T-helper 2 cell treated with Interferon-gamma antibody and Interleukin-4, amounts not matched to agents 100 ng/mL and 5 ng/mL, for 36 hours (primary cell): ENCODE measurements around the gene TRAIP. TPM values are rescaled to one million over a fixed set of nuclear protein-coding genes. Genes with fewer than 3 reads are reported as not detected.

ENCODE experiments used
- intact Hi-C: fragments of 100-400 bp; cut with micrococcal nuclease; formaldehyde crosslinking; loops from one replicate; pipeline ENCODE4 v1.15.1; 2023
- total RNA-seq: library from RNA; stranded (reverse); gene quantifications from 2 replicates; pipeline ENCODE4 v1.2.3, GENCODE V29; 2022

The TRAIP gene
- total RNA-seq, 1 donor from 2014 or later, result 30.4 TPM

DNA sequence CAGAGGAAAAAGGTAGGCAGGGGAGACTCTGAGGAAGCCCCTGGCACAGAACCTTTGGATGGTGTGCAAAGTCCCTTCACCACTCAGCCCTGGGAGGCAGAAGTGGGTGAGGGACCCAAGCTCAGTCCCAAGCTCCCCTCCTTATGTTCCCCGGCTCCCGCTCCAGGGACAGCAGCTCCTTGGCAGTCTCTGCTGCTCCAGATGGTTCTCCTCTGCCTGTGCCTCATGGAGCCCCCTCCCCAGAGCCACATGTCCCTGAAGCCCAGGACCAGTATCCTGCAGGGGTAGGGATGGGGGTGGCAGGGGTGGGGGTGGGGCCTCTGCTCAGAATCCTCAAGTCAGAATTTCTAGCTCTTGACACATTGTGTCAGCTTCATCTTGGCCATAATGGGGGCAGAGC is 21.4 kb upstream of the TRAIP start:
- intact Hi-C loops, result no loop called here

DNA sequence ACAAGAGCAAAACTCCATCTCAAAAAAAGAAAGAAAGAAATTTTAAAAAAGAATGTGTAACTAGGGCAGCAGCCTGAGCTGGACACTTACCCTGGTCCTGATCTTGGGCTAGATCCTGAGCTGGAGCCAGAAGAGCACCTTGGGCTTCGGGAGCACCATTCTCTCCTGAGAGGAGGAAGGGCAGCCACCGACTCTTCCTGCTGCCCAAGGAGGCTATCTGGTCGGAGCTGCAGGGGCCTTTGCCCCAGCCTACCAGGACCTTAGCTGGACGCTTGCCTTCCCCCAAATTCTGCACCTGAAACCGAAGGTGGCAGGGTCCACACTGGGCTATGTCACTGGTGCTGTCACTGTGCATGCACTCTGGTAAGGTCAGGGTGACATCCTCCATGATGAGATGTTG is 20.2 kb upstream of the TRAIP start:
- intact Hi-C loops, result no loop called here

DNA sequence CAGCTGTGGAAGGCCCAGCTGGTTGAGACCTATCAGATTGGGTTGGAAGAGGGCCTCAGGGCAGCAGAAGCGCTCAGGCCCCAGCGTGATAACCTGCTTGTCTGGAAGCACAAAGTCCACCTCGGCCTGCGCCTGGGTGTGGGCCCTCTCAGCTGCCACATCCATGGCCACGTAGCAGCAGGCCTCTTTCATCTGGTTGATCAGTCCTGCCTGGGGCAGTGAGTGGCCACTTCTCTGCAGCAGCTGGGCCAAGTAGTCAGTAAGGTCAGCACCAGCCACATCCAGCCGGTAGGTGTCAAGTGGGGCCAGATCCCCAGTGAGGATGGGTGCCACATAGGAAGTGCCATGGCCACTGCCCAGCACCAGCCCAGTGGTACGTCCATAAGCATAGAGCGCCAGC is 17.3 kb upstream of the TRAIP start:
- intact Hi-C loops, result no loop called here

DNA sequence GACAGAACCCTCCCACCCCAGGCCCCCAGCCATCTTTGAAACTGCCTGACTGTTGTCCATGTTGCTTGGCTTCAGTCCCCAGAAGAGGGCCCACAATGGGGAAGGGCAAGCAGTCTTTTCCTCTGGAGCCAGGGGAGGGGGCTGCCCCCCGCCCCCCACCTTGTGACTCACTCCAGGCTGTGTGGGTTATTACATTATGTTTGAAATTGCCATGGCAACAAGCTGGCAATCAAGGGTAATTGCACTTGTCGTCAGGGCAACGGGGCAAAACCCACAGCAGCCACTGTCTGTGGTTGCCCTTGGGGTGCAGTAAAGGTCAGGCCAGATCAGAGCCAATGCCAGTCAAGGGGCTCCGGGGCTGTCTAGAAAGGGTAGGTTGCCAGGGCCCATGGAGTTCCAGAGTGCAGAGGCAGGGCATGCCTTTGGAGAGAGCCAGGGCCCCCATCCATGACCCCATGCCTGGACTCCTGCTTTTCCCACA is 16.5 kb upstream of the TRAIP start:
- intact Hi-C loops, result no loop called here

DNA sequence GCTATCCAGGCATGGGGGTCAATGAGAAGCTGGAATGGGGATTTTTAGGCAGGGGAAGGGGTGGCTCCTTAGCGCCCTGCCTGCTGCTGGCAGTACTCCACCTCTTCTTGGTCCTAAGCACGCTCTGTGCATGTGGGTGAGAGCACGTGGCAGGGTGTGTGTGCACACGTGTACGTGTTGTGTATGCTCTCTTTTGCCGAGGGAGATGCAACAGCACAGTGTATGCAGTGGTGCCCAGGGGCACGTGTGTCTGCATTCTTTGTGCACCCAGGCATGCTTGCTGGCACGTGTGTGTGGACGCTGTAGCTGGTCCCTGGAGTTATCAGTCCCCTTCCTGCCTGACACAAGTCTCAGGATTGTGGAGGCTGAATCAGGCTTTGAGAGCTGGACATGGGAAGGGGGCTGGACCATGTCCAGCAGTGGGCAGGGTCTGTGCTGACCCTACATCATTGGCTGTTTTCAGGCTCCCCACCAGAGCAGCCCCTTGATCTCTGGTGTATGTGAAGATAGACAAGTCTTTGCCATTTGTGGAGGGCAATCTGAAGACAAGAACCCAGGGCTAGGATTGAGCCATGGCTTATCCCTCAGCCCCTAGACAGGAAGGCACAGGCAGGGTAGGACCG is 15.3 kb upstream of the TRAIP start:
- intact Hi-C loops, result no loop called here

DNA sequence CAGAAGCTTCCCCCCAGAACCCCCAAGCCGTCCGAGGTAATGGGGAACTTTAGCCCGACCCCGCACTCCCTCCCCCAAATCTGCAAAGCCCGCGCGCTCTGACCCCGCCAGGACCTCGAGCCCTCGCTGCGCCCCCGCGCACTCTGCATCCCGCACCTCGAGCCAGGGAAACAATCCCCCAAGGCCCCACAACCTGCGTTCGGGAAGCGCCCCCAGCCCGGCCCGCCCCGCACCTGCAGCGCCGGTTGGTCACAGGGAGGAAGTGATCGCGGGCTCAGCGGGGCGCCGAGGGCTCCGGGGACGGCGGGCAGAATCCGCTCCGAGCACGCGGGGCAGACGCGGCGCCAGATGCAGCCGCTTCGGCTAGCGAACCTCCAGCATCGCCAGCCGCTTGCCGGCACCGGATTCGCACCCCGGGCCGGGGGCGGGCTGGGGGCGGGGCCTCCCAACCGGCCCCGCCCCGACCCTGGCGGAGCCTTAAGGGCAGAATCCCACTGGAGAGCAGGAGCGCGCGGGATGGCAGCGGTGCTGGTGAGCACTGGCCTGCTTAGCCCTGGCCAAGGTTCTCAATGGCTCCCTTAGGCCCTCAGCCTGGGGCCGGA is 13.3 kb upstream of the TRAIP start, which contains the start of gene CAMKV:
CAMKV (minus strand) TSS at position 382 of the 602 bp plus-strand sequence. CDS start 7,518 bp downstream, outside the sequence.
- intact Hi-C loops, result no loop called here

DNA sequence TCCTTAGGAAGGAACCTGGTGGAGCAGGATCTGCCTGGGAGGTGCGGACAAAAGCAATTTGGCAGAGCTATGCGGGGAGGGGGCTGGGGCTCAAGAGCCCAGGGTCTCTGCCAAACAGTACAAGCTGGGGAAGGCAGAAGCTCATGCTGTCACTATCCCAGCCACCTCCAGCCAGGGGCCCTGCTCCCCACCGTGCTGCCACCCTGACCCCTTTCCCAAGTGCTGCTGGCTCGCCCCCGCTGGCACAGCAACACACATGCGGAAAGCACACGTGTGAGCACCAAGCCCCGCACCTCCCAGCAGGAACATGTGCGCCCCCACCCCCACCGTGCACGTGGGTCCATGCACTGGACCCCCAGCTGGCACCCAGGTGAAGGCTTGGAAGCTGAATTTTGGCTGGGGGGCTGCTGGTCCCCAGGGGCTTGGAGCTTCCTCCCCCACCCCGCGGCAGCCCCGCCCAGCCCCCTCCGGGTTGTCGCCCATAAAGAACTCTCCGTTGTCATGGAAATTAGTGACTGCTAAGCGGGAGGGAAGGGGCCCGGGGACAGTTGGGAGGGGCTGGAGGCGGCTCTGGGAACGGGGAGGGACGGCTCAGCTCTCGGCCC is 12.6 kb upstream of the TRAIP start:
- intact Hi-C loops, result no loop called here

DNA sequence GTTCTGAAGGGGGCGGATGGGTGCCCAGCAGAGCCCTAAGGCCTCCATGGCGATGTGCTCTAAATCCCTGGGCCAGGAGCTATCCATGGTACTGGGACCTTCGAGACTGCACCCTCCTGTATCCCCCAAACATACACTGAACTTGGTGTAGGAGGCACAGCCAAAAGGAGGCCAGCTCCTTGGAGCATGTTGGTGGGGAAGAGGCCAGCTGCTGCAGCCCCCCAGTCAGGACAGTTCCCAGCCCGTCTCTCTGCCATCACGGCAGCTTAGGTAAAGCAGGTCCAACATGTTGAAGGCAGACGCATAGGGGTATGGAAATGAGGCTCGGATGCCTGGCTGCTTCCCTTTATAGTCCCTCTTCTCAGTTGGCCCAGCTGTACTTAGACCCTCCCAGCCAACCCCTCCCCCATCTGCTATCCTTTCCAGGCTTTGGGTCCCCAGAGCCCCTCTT is 11.5 kb upstream of the TRAIP start:
- intact Hi-C loops, result no loop called here

DNA sequence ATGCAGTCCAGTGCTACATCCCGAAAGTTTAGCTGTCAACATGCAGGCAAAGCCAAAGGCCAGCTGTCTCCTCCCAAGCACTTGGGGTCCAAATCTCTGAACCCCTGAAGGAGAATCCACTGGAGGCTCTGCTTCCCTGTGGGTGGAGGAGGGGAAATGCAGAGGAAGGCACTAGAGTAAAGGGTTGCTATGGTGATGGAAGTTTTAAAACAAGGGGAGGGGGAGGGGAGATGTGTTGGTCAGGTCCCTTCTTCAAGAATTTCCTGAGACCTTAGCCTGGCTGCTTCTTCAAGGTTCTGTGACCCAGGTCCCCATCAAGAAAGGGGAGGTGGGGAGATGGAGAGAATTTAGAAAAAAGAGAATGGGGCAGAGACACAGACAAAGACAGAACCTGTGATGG is 11.0 kb upstream of the TRAIP start:
- intact Hi-C loops, result no loop called here

DNA sequence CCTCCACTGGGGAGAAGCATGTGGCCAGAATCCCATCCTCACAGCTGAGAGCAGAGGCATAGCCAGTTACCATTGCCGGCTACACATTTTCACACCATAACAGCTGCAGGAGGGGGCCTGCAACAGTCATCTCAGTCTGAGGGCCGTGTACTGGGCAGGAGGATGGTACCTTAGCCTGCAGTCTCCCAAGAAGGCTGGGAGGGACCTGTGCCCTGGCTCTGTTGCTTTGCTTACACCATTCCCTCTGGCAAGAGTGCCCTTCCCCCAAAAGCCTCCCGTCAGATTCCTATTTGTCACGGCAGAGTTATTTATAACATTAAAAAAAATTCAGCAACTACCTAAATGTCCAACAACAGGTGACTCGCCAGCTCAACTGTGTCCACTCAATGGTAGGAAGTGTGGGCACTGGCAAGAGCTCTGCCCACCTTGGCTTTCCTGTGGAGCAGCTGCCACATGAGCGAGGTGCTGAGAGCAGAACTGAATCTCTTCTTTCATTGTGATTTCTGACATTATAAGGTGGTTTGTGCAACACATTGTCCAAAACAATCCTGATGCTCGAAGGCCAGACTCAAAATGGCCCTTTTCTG is 8.9 kb upstream of the TRAIP start:
- intact Hi-C loops, result no loop called here

DNA sequence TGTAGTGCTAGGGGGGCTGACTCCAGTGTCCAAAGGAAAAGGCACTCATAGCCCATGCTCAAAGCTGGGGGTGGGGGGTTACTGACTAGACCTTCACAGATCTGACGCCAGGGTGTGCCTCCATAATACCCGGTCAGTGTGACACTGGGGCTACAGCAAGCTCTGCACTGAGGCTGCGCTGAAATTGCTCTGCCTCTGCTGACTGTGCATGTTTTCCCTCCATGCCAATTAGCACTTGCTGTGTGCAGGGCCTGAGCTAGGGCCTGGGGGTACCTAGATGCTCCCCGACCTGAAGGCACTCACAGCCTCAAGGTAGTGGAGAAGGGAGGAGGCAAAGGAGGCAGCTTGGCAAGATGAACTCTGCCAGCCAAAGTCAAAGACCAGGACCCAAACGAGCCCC is 8.1 kb upstream of the TRAIP start:
- intact Hi-C loops, result no loop called here

DNA sequence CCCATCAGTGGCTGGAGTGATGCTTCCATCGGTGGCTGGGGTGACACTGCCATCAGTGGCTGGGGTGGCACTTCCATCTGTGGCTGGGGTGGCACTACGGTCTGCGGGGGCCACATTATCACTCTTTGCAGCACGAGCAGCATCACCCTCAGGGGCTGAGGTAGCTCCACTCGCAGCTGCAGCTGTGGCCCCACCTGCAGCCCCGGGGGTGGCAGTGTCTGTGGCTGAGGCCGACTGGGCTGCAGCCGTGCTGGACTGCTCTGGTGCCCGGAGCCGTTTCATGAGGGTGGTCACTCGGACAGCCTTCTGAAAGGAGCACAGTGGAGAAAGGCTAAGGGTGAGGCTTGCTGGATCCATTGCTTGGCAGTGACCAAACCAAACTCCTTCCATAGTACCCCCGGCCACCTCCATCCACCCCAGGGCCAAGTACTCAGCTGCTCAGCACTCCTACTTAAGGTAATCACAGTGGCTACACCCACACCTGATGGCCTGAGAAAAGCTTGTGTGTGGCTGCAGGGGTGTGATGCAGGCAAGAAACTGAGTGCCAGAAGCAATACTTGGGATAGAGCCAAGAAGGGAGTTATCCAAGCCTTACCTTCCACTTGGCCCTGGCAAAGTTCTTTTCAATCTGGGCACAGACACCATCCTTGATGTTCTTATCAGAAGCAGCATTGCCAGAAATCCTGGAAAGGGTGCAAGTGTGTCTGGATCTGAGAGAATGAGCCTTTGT is 3.4 kb upstream of the TRAIP start:
- intact Hi-C loops, result loop anchor here (5.0 kb wide), 1 partner anchor 72 kb away; the partner anchor contains the start of gene IP6K1

DNA sequence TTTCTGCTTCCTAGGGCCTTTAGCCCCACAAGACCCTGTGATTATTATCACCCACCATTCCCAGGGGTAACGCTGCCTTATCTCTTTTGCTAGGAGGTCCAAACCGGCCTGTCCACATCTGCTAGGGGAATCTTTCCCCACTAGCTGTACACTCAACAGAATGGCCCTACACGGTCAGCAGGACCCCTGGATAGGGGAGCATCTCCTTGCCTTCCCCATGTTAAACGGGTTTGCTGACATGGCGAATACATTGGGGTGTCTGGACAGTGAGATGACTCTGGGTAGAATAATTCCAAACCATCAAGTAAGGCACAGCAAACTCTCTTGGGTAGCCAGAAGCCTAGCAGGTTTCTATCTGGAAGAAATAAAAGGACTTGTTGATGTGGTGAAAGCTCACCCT is 702 bp downstream of the TRAIP start:
- intact Hi-C loops, result loop anchor here (1.0 to 5.0 kb wide), 3 partner anchors 49 to 85 kb away; partner anchors contain the start of genes IP6K1 and RBM6

DNA sequence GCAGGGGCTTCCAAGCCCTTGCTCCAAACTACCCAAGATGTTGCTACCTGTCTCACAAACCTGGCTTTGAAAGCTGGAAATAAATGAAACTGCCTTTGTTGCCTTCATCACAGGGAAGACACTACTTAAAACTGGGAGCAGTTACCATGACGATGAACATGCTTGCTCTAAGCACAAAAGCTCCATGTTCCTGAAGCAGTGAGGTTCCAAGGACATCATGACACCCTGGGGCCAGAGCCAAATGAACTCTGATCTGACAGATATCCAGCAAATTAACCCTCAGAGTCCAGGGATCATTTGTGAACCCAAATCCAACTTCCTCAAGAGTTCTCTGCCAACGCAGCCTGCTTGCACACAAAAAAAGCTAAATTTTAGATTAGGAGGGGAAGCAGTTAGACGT is 10.7 kb downstream of the TRAIP start:
- intact Hi-C loops, result no loop called here

DNA sequence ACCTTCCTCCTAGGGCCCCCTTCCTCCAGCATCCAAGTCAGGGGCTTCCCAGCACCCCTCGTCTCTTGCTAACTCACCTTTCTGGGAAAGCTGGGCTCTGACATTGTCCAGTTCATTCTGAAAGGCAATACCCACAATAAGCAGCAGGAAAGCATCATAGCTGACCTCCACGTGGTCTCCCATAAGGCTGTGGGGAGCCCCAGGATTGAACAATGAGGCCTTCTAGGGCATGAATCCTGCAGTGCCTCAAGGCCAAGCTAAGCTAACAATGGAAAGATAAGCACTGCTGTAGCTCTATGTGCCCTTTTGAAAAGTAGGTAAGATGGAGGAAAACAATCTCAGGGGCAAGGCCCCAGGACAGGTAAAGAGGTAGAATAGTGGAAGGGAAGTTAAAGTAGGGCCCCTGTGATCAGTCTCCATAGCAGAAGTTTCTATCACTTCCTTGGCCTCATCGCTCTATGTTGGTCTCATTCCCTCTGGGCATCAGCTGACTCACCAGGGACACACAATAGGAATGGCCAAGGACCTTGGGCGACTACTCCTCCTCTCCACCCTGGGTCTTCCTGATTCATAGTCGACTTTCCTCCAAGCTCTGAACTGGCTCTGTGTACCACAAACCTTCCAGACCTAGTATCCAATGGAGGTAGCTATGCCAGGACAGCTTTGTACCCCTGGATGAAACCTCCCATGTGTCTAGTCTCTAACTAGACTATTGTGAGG is 11.7 kb downstream of the TRAIP start:
- intact Hi-C loops, result no loop called here

DNA sequence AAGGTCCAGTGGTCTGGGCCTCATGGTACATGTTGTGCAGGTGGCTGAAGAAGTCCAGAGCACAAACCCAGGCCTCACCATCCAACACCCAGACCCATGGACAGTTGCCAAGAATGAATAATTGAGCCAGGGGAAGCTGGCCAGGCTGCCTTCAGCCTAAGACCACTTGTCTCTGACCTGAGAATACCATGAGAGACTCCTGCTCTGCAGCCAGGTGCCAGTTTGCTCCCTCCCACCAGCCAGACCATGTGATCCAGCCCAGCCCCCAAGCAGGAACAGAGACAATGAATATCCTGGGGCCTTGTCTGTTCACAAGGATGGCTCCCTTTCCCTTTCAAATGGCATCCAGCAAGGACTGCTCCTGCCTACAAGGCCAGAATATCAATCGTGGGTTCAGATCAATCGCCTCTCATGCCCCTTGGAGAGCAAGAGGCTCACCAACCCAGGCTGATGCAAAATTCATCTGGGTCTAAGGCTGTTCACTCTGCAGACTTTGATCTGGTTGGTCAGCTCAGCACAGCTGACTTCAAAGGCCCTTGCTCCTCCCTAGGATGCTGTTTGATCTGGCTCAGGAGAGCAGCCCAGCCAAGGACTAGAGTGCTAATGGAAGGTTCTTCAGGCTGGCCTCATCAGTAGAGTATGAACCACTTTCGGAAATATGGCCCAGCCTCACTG is 13.4 kb downstream of the TRAIP start:
- intact Hi-C loops, result no loop called here

DNA sequence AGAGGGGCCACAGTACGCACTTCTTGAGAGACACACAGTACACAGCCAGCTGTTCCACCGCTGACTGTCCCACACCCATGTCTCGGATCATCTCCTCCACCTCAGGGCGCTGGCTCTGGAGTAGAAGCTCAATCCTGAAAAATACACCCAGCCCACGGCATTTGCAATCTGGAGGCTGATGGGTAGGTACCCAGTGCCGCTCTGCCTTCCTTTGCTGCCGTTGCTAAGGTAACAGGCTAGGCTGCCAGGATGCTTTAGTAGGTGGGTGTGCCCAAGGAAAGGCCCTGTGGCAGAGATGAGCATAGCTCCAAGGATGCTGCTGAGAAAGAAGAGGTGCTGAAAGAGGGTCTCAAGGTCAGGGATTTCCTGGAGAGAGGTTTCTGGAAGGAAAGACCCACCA is 14.6 kb downstream of the TRAIP start:
- intact Hi-C loops, result no loop called here

DNA sequence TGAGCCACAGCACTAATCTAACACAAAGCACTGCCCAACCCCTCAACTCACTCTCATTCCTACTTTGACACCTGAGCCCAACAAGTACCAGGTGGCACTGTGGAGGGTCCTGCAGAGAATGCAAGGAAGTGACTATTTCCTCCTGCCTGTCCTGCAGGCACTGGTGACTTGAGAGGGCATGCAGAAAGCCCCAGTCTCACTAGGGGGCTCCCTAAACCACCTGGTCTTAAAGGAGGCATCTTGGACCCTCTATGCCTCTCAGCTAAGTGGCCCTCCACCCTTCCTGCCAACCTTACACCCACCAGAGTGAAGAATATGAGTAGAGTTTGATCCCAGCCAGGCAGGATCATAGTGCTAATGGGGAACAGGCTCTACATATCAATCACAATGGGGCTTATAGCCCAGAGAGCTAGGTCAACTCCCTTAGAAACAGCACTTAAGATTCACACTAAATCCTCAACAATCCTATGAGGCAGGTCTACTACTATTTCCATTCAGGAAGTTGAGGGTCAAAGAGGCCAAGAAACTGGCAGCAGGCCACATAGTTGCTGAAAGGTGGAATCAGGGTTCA is 15.2 kb downstream of the TRAIP start:
- intact Hi-C loops, result no loop called here

DNA sequence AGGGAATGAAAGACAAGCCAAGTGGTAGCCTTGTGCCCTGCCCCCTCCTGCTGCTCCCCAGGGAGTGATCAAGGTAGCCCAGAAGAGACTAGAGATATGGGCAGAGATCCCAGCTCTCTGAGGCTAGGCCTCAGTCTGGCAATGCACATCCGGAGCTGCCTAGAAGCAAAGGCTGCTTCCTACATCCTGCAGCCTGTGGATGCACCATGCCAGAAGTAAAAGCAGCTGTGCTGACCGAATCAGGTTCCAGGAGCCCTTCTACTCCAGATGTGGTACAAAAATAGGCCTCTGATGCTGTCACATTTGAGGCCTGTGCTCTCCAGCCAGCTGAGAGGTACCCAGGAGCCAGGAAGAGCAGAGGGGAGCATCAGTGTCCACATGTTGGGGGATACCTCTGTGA is 16.0 kb downstream of the TRAIP start:
- intact Hi-C loops, result no loop called here
